Karpas-422 (cell line): ENCODE measurements around the gene SHB. TPM values are rescaled to one million over a fixed set of nuclear protein-coding genes. Genes with fewer than 3 reads are reported as not detected.
A peak's percentile ranks its signal among the peaks of the same experiment; 100 is the strongest.

Experiments
- DNase-seq: peaks from one replicate; pipeline ENCODE4 v3.0.0-alpha.2; 2015
- H2AFZ ChIP-seq: fragments of 200-600 bp; sonication (generic); 2 replicates; pipeline ENCODE4 v1.6.1; 2014; ENCODE audit warnings: antibody characterized with exemption, low read length, mixed read lengths
- H3K27ac ChIP-seq: fragments of 200-600 bp; sonication (generic); 2 replicates; pipeline ENCODE4 v1.5.1; 2014; ENCODE audit warnings: mild to moderate bottlenecking, low read length, moderate library complexity
- H3K27me3 ChIP-seq: fragments of 200-600 bp; sonication (generic); 2 replicates; pipeline ENCODE4 v1.6.1; 2014; ENCODE audit warnings: low read length, mixed read lengths
- H3K36me3 ChIP-seq: fragments of 200-600 bp; sonication (generic); 2 replicates; pipeline ENCODE4 v1.6.1; 2014; ENCODE audit warnings: low read length, mixed read lengths; ENCODE audit not compliant: insufficient read depth
- H3K4me1 ChIP-seq: fragments of 200-600 bp; sonication (generic); 2 replicates; pipeline ENCODE4 v1.6.1; 2014; ENCODE audit warnings: mild to moderate bottlenecking, low read length, mixed read lengths
- H3K4me2 ChIP-seq: fragments of 200-600 bp; sonication (generic); 2 replicates; pipeline ENCODE4 v1.6.1; 2014; ENCODE audit warnings: low read length, low read depth, mild to moderate bottlenecking; ENCODE audit not compliant: poor library complexity, severe bottlenecking
- H3K4me3 ChIP-seq: fragments of 200-600 bp; sonication (generic); 2 replicates; pipeline ENCODE4 v1.5.1; 2014; ENCODE audit warnings: mild to moderate bottlenecking, antibody characterized with exemption, low read length, mixed read lengths
- H3K79me2 ChIP-seq: fragments of 200-600 bp; sonication (generic); 2 replicates; pipeline ENCODE4 v1.6.1; 2014; ENCODE audit warnings: mild to moderate bottlenecking, low read length, mixed read lengths
- H3K9ac ChIP-seq: fragments of 200-600 bp; sonication (generic); 2 replicates; pipeline ENCODE4 v1.6.0; 2014; ENCODE audit warnings: low read length
- H3K9me2 ChIP-seq: fragments of 200-600 bp; sonication (generic), shearing (Covaris generic); replicated peaks from 2 replicates; pipeline ENCODE4 v1.6.0; 2014; ENCODE audit warnings: mild to moderate bottlenecking, low read length, moderate library complexity; ENCODE audit not compliant: insufficient read depth
- H3K9me3 ChIP-seq: fragments of 300-700, 200-600 bp; sonication (generic); 2 replicates; pipeline ENCODE4 v1.6.1; 2014; ENCODE audit warnings: low read length, mixed read lengths
- H4K20me1 ChIP-seq: fragments of 200-600 bp; sonication (generic); 2 replicates; pipeline ENCODE4 v1.6.1; 2014; ENCODE audit warnings: mild to moderate bottlenecking, antibody characterized with exemption, low read length, low read depth; ENCODE audit not compliant: insufficient read depth
- total RNA-seq: library from RNA; depleted of rRNA; stranded (reverse); fragments of >200 nt; shearing (Covaris generic); gene quantifications from 2 replicates; pipeline ENCODE4 v1.2.3, GENCODE V29; 2014; ENCODE audit warnings: low replicate concordance

The SHB gene
- total RNA-seq, 1 experiment from 2014 or later, result 27.1 TPM

DNA sequence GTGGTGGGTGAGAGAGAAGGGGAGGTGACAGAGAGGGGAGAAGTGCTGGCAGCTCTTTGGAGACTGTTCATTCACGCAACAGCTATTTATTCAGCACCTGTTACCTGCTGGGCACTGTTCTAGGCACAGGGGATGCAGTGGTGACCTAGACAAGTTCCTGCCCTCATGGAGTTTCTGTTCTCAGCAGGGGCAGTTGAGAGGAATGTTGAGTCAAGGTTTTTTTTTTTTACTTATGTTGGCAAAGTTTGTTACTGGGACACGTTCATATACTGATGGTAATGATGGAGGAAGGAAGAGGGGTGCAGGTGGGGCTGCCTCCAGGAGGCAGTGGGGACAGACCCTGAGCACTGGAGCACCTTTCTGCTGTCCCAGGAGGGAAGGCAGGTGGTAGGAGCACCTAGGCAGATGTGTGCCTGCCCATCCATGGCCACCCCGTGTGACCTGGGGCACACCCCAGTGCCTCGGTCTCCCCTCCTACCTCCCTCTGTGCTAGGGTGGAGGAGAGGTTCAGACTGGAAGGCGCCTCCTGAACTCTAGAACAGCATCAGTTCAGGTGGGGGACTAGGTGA lies 115.7 kb downstream of the SHB start:
- Histone ChIP-seq H3K4me1 (peaks cover 44% of the 10 kb centered on the region), H2AFZ (no peak overlapping the region), H3K9me2 (no peaks in the 10 kb centered on the region), H3K79me2 (peaks cover 4% of the 10 kb centered on the region; the same call in 1 of the 2 replicates), H3K9me3 (no peaks in the 10 kb centered on the region), H3K27ac (0 out of 2 replicates have a peak overlapping the region, but pooled peaks have one; percentile 45), H4K20me1 (0 out of 2 replicates have a peak, but pooled peaks cover 9% of the 10 kb centered on the region), H3K36me3 (peaks cover 28% of the 10 kb centered on the region), H3K4me3 (no peak overlapping the region), H3K9ac (peak overlapping the region; percentile 9; the same call in 1 of the 2 replicates), H3K27me3 (no peaks in the 10 kb centered on the region), H3K4me2 (no peak overlapping the region)
- no peak for DNase-seq

- Histone ChIP-seq H3K9me2 (no peaks in the 10 kb centered on the region), H3K9me3 (no peaks in the 10 kb centered on the region), H3K27ac (no peak overlapping the region), H3K4me3 (no peak overlapping the region), H3K4me1 (peaks cover 45% of the 10 kb centered on the region), H4K20me1 (0 out of 2 replicates have a peak, but pooled peaks cover 9% of the 10 kb centered on the region), H3K36me3 (peaks cover 34% of the 10 kb centered on the region), H3K9ac (no peak overlapping the region), H3K27me3 (no peaks in the 10 kb centered on the region), H2AFZ (no peak overlapping the region), H3K79me2 (peaks cover 4% of the 10 kb centered on the region; the same call in 1 of the 2 replicates), H3K4me2 (no peak overlapping the region)
- no peak for DNase-seq
Measured at GRCh38 chr9:37952731-37953130, 116.3 kb downstream of the SHB start.

DNA sequence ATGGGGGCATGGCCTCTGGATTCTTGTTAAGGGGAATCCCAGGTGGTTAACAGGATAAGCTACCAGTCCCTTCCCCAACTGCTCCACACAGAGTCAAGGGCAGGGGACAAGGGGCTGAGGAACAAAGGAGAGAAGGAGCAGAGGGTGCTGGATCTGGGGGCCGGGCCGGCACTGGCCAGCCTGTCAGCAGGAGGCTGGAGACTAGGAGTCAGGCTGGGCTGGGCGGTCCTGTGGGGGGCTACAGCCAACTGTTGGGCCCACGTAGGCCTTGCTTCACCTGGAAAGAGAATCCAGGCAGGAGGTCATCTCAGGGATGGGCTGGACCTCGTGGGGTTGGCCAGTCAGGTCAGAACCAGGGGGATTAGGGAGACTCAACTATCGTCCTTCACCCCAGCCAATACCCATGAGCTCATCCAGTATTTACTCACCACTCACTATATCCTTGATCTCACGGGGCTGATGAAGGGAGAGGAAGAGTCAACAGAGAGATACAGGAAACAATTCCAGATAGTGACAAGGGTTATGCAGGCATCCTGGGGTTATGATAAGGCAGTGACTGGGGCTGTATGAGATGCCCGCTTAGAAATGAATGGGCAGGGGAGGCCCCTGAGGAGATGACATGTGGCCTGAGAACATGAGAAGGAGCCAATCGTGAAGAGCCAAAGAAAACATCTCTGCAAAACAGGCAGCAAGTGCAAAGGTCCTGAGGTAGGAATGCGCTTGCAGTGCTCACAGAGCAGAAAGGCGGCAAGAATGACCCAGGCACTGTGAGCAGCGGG lies 117.2 kb downstream of the SHB start:
- Histone ChIP-seq H3K79me2 (no peaks in the 10 kb centered on the region; the same call in 1 of the 2 replicates), H3K36me3 (peaks cover 35% of the 10 kb centered on the region), H3K4me3 (no peak overlapping the region), H3K4me2 (no peak overlapping the region), H3K9me2 (no peaks in the 10 kb centered on the region), H3K9ac (no peak overlapping the region), H3K27ac (no peak overlapping the region), H3K9me3 (no peaks in the 10 kb centered on the region), H3K4me1 (peaks cover 54% of the 10 kb centered on the region), H2AFZ (no peak overlapping the region), H3K27me3 (no peaks in the 10 kb centered on the region), H4K20me1 (peaks cover 17% of the 10 kb centered on the region; the same call in 1 of the 2 replicates)
- no peak for DNase-seq

- no peaks in the 10 kb centered on the region for H3K9me2 ChIP-seq
- H3K9ac ChIP-seq, result no peak overlapping the region
- no peak overlapping the region for H3K4me2 ChIP-seq
- peaks cover 35% of the 10 kb centered on the region for H3K36me3 ChIP-seq
- no peaks in the 10 kb centered on the region for H3K9me3 ChIP-seq
- H3K27me3 ChIP-seq, result no peaks in the 10 kb centered on the region
- H3K27ac ChIP-seq, result no peak overlapping the region
- H3K79me2 ChIP-seq, result no peaks in the 10 kb centered on the region; the same call in 1 of the 2 replicates
- H3K4me1 ChIP-seq, result peaks cover 60% of the 10 kb centered on the region
- no peak overlapping the region for H3K4me3 ChIP-seq
- no peak for DNase-seq
- H2AFZ ChIP-seq, result no peak overlapping the region
- peaks cover 17% of the 10 kb centered on the region; the same call in 1 of the 2 replicates for H4K20me1 ChIP-seq
Measured at GRCh38 chr9:37950561-37950960, 118.5 kb downstream of the SHB start.

- peaks cover 28% of the 10 kb centered on the region for H3K36me3 ChIP-seq
- no peak overlapping the region for H3K4me2 ChIP-seq
- no peak overlapping the region for H3K27ac ChIP-seq
- no peaks in the 10 kb centered on the region for H3K9me2 ChIP-seq
- no peaks in the 10 kb centered on the region for H3K9me3 ChIP-seq
- no peak overlapping the region for H3K4me3 ChIP-seq
- no peak overlapping the region for H3K9ac ChIP-seq
- no peak overlapping the region for H2AFZ ChIP-seq
- H4K20me1 ChIP-seq, result peaks cover 20% of the 10 kb centered on the region; the same call in 1 of the 2 replicates
- DNase-seq, result no peak
- H3K27me3 ChIP-seq, result no peaks in the 10 kb centered on the region
- peaks cover 62% of the 10 kb centered on the region for H3K4me1 ChIP-seq
- no peaks in the 10 kb centered on the region; the same call in 1 of the 2 replicates for H3K79me2 ChIP-seq
Measured at GRCh38 chr9:37949576-37949975, 119.5 kb downstream of the SHB start.

GRCh38 chr9:37948417-37948980 lies 120.5 kb downstream of the SHB start:
- peaks cover 62% of the 10 kb centered on the region for H3K4me1 ChIP-seq
- H3K4me3 ChIP-seq, result no peak overlapping the region
- H3K9me2 ChIP-seq, result no peaks in the 10 kb centered on the region
- peak overlapping the region; percentile 19; the same call in 1 of the 2 replicates for H3K9ac ChIP-seq
- H3K36me3 ChIP-seq, result peaks cover 17% of the 10 kb centered on the region; the same call in 1 of the 2 replicates
- H3K27ac ChIP-seq, result 0 out of 2 replicates have a peak overlapping the region, but pooled peaks have one; percentile 23
- no peak overlapping the region for H2AFZ ChIP-seq
- no peak for DNase-seq
- no peak overlapping the region for H3K4me2 ChIP-seq
- H3K9me3 ChIP-seq, result no peaks in the 10 kb centered on the region
- H3K79me2 ChIP-seq, result no peaks in the 10 kb centered on the region; the same call in 1 of the 2 replicates
- H4K20me1 ChIP-seq, result peaks cover 20% of the 10 kb centered on the region; the same call in 1 of the 2 replicates
- no peaks in the 10 kb centered on the region for H3K27me3 ChIP-seq

GRCh38 chr9:37947977-37948376 lies 121.0 kb downstream of the SHB start:
- Histone ChIP-seq H2AFZ (no peak overlapping the region), H3K4me2 (no peak overlapping the region), H3K36me3 (peaks cover 14% of the 10 kb centered on the region; the same call in 1 of the 2 replicates), H3K4me3 (no peak overlapping the region), H3K27me3 (no peaks in the 10 kb centered on the region), H3K9me2 (no peaks in the 10 kb centered on the region), H3K9ac (no peak overlapping the region), H3K9me3 (no peaks in the 10 kb centered on the region), H4K20me1 (peaks cover 20% of the 10 kb centered on the region; the same call in 1 of the 2 replicates), H3K4me1 (peaks cover 66% of the 10 kb centered on the region), H3K27ac (0 out of 2 replicates have a peak overlapping the region, but pooled peaks have one; percentile 23), H3K79me2 (no peaks in the 10 kb centered on the region)
- no peak for DNase-seq

DNA sequence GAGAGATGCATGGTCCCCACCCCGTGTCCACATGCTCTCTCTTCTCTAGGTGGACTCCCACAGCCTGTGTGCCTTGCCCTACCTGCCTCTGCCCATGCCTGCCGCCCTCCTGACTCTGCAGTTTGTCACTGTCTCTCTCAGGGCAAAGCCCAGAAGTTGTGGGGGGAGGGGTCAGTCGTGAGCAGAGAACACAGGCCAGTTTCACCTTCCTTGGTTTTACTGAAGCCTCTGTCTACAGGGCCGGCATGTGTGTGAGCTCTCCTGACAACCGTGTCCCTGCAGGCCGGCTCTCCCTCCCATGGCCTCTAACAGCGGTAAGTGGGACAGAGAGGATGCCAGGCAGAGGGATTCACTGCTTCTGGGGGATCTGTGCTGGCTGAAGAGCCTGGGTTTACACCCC lies 121.6 kb downstream of the SHB start:
- Histone ChIP-seq H3K9me3 (no peaks in the 10 kb centered on the region), H2AFZ (no peak overlapping the region), H3K9ac (peak overlapping the region; percentile 41; the same call in 1 of the 2 replicates), H3K79me2 (no peaks in the 10 kb centered on the region), H4K20me1 (peaks cover 20% of the 10 kb centered on the region; the same call in 1 of the 2 replicates), H3K9me2 (no peaks in the 10 kb centered on the region), H3K27me3 (no peaks in the 10 kb centered on the region), H3K4me1 (peaks cover 68% of the 10 kb centered on the region), H3K4me2 (no peak overlapping the region), H3K27ac (peak overlapping the region; percentile 69), H3K36me3 (peaks cover 14% of the 10 kb centered on the region; the same call in 1 of the 2 replicates), H3K4me3 (no peak overlapping the region)
- DNase-seq, result no peak
